ENCODE results near the gene OR1D5.
"Not testable (repeated sequence)": the region's sequence is repeated elsewhere in the genome, so short reads cannot be mapped to it uniquely, and the experiment has no call there.

OR1D5 gene

GRCh38 chr17:3033741-3034577, 29.4 kb downstream of the OR1D5 start:
- no peak overlapping the region for H3K27ac ChIP-seq (ENCODE audit: low read depth, low read length, poor library complexity, severe bottlenecking)
- no peaks in the 10 kb centered on the region for H3K79me2 ChIP-seq (ENCODE audit: insufficient read depth, low read length)
- H3K9ac ChIP-seq (ENCODE audit: low read length), result no peak overlapping the region
- H3K9me3 ChIP-seq (ENCODE audit: low read length), result no peaks in the 10 kb centered on the region
- no peaks in the 10 kb centered on the region for H3F3A ChIP-seq (ENCODE audit: insufficient read depth, low read length)
- no peaks in the 10 kb centered on the region for H3K4me1 ChIP-seq (ENCODE audit: insufficient read depth, low read length, severe bottlenecking)
- H2AFZ ChIP-seq (ENCODE audit: low read length), result no peak overlapping the region
- H3K27me3 ChIP-seq (ENCODE audit: insufficient read depth, low read length), result no peaks in the 10 kb centered on the region; the same call in 1 of the 2 replicates
- H3K9me2 ChIP-seq (ENCODE audit: low read depth, low read length), result no peaks in the 10 kb centered on the region
- H4K20me1 ChIP-seq (ENCODE audit: insufficient read depth, low read length), result no peaks in the 10 kb centered on the region
- TF ChIP-seq EZH2 (IDR thresholded peaks at IDR 0.05; ENCODE audit: borderline replicate concordance, low read length), result no peak
- no peak for TF ChIP-seq CTCF (IDR thresholded peaks at IDR 0.05; ENCODE audit: low read length)
- H3K4me3 ChIP-seq (ENCODE audit: low read depth, low read length, poor library complexity, severe bottlenecking), result no peak overlapping the region
- no peak overlapping the region for H3K4me2 ChIP-seq (ENCODE audit: low read length)
- H3K36me3 ChIP-seq (ENCODE audit: insufficient read depth, low read length), result no peaks in the 10 kb centered on the region

GRCh38 chr17:3033248-3033640, 30.2 kb downstream of the OR1D5 start:
- no peak overlapping the region for H3K4me2 ChIP-seq (ENCODE audit: low read length)
- H3K4me3 ChIP-seq (ENCODE audit: low read depth, low read length, poor library complexity, severe bottlenecking), result no peak overlapping the region
- no peaks in the 10 kb centered on the region for H3F3A ChIP-seq (ENCODE audit: insufficient read depth, low read length)
- H3K9ac ChIP-seq (ENCODE audit: low read length), result no peak overlapping the region
- no peak overlapping the region for H3K27ac ChIP-seq (ENCODE audit: low read depth, low read length, poor library complexity, severe bottlenecking)
- H4K20me1 ChIP-seq (ENCODE audit: insufficient read depth, low read length), result no peaks in the 10 kb centered on the region
- H3K4me1 ChIP-seq (ENCODE audit: insufficient read depth, low read length, severe bottlenecking), result no peaks in the 10 kb centered on the region
- H3K27me3 ChIP-seq (ENCODE audit: insufficient read depth, low read length), result no peaks in the 10 kb centered on the region; the same call in 1 of the 2 replicates
- H3K9me2 ChIP-seq (ENCODE audit: low read depth, low read length), result no peaks in the 10 kb centered on the region
- no peaks in the 10 kb centered on the region for H3K79me2 ChIP-seq (ENCODE audit: insufficient read depth, low read length)
- no peak for TF ChIP-seq EZH2 (IDR thresholded peaks at IDR 0.05; ENCODE audit: borderline replicate concordance, low read length)
- TF ChIP-seq CTCF (IDR thresholded peaks at IDR 0.05; ENCODE audit: low read length), result no peak
- H2AFZ ChIP-seq (ENCODE audit: low read length), result no peak overlapping the region
- H3K9me3 ChIP-seq (ENCODE audit: low read length), result no peaks in the 10 kb centered on the region
- no peaks in the 10 kb centered on the region for H3K36me3 ChIP-seq (ENCODE audit: insufficient read depth, low read length)

- Histone ChIP-seq H4K20me1 (ENCODE audit: insufficient read depth, low read length) (no peaks in the 10 kb centered on the region), H3K4me3 (ENCODE audit: low read depth, low read length, poor library complexity, severe bottlenecking) (no peak overlapping the region), H2AFZ (ENCODE audit: low read length) (no peak overlapping the region), H3F3A (ENCODE audit: insufficient read depth, low read length) (no peaks in the 10 kb centered on the region), H3K27me3 (ENCODE audit: insufficient read depth, low read length) (no peaks in the 10 kb centered on the region; the same call in 1 of the 2 replicates), H3K79me2 (ENCODE audit: insufficient read depth, low read length) (no peaks in the 10 kb centered on the region), H3K27ac (ENCODE audit: low read depth, low read length, poor library complexity, severe bottlenecking) (no peak overlapping the region), H3K4me2 (ENCODE audit: low read length) (no peak overlapping the region), H3K9me3 (ENCODE audit: low read length) (no peaks in the 10 kb centered on the region), H3K36me3 (ENCODE audit: insufficient read depth, low read length) (no peaks in the 10 kb centered on the region), H3K4me1 (ENCODE audit: insufficient read depth, low read length, severe bottlenecking) (no peaks in the 10 kb centered on the region), H3K9me2 (ENCODE audit: low read depth, low read length) (no peaks in the 10 kb centered on the region), H3K9ac (ENCODE audit: low read length) (no peak overlapping the region)
- no peak for TF ChIP-seq CTCF (IDR thresholded peaks at IDR 0.05; ENCODE audit: low read length)
- no peak for TF ChIP-seq EZH2 (IDR thresholded peaks at IDR 0.05; ENCODE audit: borderline replicate concordance, low read length)
These were observed 30.9 kb downstream of the OR1D5 start for GRCh38 chr17:3032258-3033247.

GRCh38 chr17:3030852-3031470, 32.4 kb downstream of the OR1D5 start:
- H3K9ac ChIP-seq (ENCODE audit: low read length); H3K9me2 ChIP-seq (ENCODE audit: low read depth, low read length); H3F3A ChIP-seq (ENCODE audit: insufficient read depth, low read length); H3K4me3 ChIP-seq (ENCODE audit: low read depth, low read length, poor library complexity, severe bottlenecking); H3K4me2 ChIP-seq (ENCODE audit: low read length); H4K20me1 ChIP-seq (ENCODE audit: insufficient read depth, low read length); H3K27ac ChIP-seq (ENCODE audit: low read depth, low read length, poor library complexity, severe bottlenecking); H3K27me3 ChIP-seq (ENCODE audit: insufficient read depth, low read length); H3K79me2 ChIP-seq (ENCODE audit: insufficient read depth, low read length); H3K36me3 ChIP-seq (ENCODE audit: insufficient read depth, low read length); H2AFZ ChIP-seq (ENCODE audit: low read length); H3K9me3 ChIP-seq (ENCODE audit: low read length); H3K4me1 ChIP-seq (ENCODE audit: insufficient read depth, low read length, severe bottlenecking): not testable (repeated sequence)

Data from OCI-LY1 (cell line).